Central memory CD8-positive, alpha-beta T cell (primary cell): ENCODE data around the gene ATXN7L1.
A peak's percentile ranks its signal among the peaks of the same experiment; 100 is the strongest.

Experiments
- ATAC-seq: fragments of 150-1000 bp; cut with Tn5 transposase; replicated peaks from 2 replicates; pipeline ENCODE4 v1.10.0; 2022; ENCODE audit warnings: mild to moderate bottlenecking, moderate FRiP score, moderate number of reproducible peaks; ENCODE audit not compliant: poor library complexity, severe bottlenecking; ENCODE audit errors: extremely low read depth
- DNase-seq, 2 donors: peaks; one replicate each; pipeline ENCODE4 v3.0.0; 2021; ENCODE audit warnings: low spot score in 2 of 2
- H3K27ac Mint-ChIP-seq: one replicate; pipeline ENCODE4 v1.8.0; 2022; ENCODE audit warnings: low read depth, mild to moderate bottlenecking, moderate library complexity, mixed read lengths
- H3K27me3 Mint-ChIP-seq: one replicate; pipeline ENCODE4 v1.8.0; 2022; ENCODE audit warnings: mixed read lengths
- H3K36me3 Mint-ChIP-seq: one replicate; pipeline ENCODE4 v1.8.0; 2022; ENCODE audit warnings: mild to moderate bottlenecking, moderate library complexity, mixed read lengths; ENCODE audit not compliant: insufficient read depth
- H3K4me1 Mint-ChIP-seq: one replicate; pipeline ENCODE4 v1.8.0; 2022; ENCODE audit warnings: mixed read lengths
- H3K4me3 Mint-ChIP-seq: one replicate; pipeline ENCODE4 v1.8.0; 2022; ENCODE audit warnings: mild to moderate bottlenecking, moderate library complexity, mixed read lengths
- H3K9me3 Mint-ChIP-seq: one replicate; pipeline ENCODE4 v1.8.0; 2022; ENCODE audit warnings: mixed read lengths

The ATXN7L1 gene

DNA sequence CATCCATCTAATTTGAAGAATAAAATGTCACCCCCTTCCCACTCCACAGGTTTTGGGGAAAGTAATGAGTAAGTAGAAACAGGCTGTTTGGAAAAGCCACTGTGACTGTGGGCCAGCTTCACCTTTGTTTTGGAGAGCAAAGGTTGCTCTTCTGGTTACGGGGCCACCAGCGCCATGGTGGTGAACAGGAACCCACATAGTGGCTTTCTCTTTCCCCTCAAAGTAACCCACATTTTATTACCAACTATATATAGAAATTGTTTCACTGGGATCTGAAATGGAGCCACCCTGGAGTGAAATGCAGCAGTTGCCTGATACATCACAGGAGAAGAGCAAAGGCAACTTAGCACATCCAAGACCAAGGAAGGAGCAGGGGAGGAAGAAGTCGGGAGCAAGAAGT, 182.8 kb downstream of the ATXN7L1 start:
- Mint-ChIP-seq H3K4me1 (peaks cover 45% of the 10 kb centered on the region), H3K9me3 (no peaks in the 10 kb centered on the region), H3K4me3 (peak overlapping the region; percentile 94), H3K36me3 (peaks cover 17% of the 10 kb centered on the region), H3K27me3 (no peaks in the 10 kb centered on the region), H3K27ac (peak overlapping the region; percentile 13)
- ATAC-seq (no peak), DNase-seq (no peak)

DNA sequence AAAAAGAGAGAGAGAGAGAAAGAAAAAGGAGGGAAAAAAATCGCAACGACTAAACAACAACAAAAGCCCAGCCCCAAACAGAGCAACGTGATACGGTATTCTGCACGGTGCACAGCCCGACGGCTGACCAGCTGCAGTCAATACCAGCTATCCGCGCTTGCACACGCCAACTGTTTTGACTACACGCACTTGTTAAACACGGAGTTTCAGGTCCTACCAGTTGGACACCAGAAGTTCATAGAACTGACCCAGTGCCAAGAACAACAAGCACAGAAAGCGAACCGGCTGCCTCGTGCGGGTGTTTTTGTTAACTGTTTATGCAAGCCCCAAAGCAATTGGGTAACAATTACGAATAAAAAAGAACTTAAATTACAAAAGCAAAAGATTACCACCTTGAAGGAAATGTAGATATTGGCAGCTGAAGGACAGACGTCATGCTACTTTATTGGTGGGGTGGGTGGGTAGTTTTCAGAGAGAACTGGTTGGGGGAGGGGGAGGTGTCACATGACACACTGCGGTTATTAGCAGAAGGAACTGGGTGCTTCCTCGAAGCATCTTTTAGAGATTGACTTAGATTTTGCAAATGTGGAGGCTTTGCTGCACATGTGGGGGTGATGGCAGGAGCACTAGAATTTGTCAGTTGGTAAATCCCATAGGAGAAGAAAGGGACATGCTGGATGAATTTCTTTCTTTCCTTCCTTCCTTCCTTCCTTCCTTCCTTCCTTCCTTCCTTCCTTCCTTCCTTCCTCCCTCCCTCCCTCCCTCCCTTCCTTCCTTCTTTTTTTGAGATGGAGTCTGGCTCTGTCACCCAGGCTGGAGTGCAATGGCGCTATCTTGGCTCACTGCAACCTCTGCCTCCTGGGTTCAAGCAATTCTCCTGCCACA, 184.5 kb downstream of the ATXN7L1 start:
- peaks cover 51% of the 10 kb centered on the region for H3K4me1 Mint-ChIP-seq
- peaks cover 19% of the 10 kb centered on the region for H3K36me3 Mint-ChIP-seq
- peak overlapping the region; percentile 100 for H3K27ac Mint-ChIP-seq
- ATAC-seq, result peak; percentile 82
- H3K9me3 Mint-ChIP-seq, result no peaks in the 10 kb centered on the region
- DNase-seq, result peak; percentile 54 to 79
- H3K27me3 Mint-ChIP-seq, result no peaks in the 10 kb centered on the region
- H3K4me3 Mint-ChIP-seq, result peak overlapping the region; percentile 94

DNA sequence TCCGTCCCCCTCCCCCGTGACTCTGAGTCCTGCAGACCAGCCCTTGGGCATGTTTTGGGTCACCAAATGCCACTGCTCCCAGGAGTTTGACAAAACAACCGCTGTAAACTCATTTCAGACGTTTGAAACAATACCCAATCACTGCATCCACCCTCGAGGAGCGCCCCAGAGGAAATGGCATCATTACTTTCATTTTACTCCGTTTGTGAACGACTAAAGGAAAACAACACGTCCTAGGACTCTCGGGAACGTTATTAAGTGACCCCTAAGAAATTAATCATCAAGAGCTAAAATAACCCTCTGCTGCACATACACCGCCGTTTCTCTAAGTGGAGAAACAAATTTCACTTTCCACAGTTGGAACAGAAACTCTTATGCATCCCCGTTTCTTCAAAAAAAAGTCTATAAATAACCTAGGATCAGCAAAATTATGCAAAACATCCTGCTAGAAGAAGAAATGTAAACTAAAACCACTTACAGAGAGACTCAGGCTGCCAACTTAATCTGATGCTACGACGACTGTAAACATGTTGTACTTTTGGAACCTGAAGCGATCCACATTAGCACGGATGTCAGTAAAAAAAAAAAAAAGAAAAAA, 185.2 kb downstream of the ATXN7L1 start:
- peaks cover 19% of the 10 kb centered on the region for H3K36me3 Mint-ChIP-seq
- ATAC-seq, result peak; percentile 62

DNA sequence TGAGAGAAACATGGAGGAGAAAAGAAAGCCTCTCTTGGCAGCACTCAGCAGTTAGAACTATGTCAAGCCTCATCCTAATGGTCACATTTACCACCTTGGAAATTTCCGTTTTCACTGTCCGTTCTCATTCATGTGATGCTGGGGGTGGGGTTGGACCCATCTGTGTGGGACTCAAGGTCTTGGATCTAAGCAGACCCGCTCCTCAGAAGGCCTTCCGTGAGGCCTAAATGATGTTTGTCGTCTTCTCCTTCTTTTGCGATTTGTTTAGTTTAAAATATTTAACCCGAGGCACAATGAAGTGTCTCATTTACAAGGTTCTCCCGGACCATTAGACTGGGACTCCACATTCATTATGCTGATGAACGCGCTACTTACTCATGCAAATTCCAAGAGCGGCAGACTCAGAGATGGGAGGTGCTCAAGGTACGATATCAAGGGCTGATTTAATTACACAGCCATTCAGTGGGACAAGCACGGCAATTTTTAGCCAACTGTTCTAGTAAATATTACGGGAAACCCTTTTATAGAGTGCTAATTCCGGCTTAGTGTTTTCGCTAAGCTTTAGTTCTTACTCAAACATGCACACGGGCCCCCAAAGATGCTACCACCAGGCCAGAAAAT, 186.0 kb downstream of the ATXN7L1 start:
- DNase-seq, result no peak
- peak overlapping the region; percentile 94 for H3K4me3 Mint-ChIP-seq
- peaks cover 19% of the 10 kb centered on the region for H3K36me3 Mint-ChIP-seq
- peaks cover 45% of the 10 kb centered on the region for H3K4me1 Mint-ChIP-seq
- H3K9me3 Mint-ChIP-seq, result no peaks in the 10 kb centered on the region
- no peak for ATAC-seq
- no peaks in the 10 kb centered on the region for H3K27me3 Mint-ChIP-seq
- peak overlapping the region; percentile 100 for H3K27ac Mint-ChIP-seq

More for the DNA sequence above, 185.2 kb downstream of the ATXN7L1 start:
- peak overlapping the region; percentile 94 for H3K4me3 Mint-ChIP-seq
- H3K27me3 Mint-ChIP-seq, result no peaks in the 10 kb centered on the region
- peaks cover 49% of the 10 kb centered on the region for H3K4me1 Mint-ChIP-seq
- DNase-seq, result peak; percentile 21 to 45
- H3K27ac Mint-ChIP-seq, result peak overlapping the region; percentile 100
- no peaks in the 10 kb centered on the region for H3K9me3 Mint-ChIP-seq

DNA sequence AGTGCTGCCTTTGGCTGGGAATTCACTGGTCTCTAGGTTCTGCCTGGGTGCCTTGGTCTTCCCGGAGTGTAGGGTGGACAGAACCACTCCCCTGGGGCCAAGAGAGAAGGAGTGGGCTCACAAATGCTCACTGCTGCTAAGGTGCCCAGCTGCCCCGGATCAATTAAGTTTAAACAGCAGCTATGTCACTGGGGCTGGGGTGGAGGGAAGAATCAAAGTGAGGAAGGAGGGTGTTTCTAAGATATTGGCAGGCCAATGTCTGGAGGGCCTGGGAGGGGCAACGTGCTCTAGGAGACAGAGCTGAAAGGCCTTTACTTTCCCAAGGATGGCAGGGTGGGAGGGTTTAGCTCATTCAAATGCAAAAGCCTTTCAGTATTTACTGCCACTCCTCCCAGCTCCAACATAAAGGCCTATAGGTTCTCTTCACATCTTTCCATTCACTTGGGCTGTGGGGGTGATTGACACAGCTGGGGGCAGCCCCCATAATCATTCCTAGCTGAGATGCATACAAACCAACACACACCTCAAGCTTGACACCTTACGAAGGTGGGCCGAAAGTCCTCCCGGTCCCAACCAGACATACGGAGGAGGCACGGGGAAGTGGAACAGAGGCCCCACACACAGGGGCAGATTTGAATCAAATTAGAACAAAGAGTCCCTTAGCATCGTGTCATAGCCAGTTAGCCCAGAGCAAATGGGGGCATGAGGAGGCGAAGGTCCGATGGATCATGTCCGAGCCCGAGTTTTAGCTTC, 187.2 kb downstream of the ATXN7L1 start:
- ATAC-seq (no peak), DNase-seq (no peak)
- Mint-ChIP-seq H3K36me3 (peaks cover 19% of the 10 kb centered on the region), H3K27ac (peak overlapping the region; percentile 68), H3K4me1 (peaks cover 49% of the 10 kb centered on the region), H3K4me3 (no peak overlapping the region), H3K9me3 (no peaks in the 10 kb centered on the region), H3K27me3 (no peaks in the 10 kb centered on the region)

DNA sequence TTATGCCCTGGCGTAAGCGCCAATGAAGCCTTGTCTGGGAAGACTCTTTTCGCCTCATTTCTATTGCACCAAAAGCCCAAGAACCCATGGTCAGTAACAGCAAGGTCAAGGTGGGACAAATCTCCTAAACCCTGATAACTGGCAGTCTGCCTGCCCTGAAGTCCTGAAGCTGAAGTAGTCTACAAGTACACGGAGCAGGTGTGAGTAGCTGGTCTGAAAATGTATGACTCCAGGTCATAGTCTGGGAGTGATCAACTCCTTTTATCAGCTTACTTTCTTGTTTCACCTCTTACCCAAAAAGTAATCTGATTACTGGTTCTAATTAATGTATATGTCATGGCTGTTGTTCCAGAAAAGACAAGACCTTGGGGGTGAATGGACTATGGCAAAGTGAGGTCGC, 187.8 kb downstream of the ATXN7L1 start:
- ATAC-seq, result no peak
- Mint-ChIP-seq H3K4me1 (peaks cover 52% of the 10 kb centered on the region), H3K9me3 (no peaks in the 10 kb centered on the region), H3K27me3 (no peaks in the 10 kb centered on the region), H3K4me3 (no peak overlapping the region), H3K36me3 (peaks cover 19% of the 10 kb centered on the region), H3K27ac (no peak overlapping the region)
- DNase-seq, result no peak

DNA sequence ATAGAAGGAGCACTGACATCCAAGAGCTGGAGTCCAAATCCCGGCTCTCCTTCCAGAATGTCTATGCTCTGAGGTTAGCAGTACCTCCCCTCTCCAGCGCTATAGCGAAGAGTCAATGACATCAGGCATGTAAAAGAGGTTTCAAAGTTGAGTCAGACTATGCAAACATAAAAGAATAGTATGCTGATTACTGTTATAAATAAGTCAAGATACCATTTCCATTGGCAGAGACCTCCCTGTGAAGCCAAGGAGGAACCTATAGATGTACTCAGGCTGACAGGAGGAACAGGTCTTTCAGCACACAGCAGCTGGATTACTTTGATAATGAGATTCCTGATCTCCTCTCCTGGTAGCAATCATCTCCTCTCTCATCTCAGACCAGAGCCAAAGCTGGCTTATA, 191.2 kb downstream of the ATXN7L1 start:
- DNase-seq (no peak), ATAC-seq (no peak)
- H3K27ac Mint-ChIP-seq, result no peak overlapping the region
- H3K27me3 Mint-ChIP-seq, result no peaks in the 10 kb centered on the region
- H3K9me3 Mint-ChIP-seq, result no peaks in the 10 kb centered on the region
- H3K4me3 Mint-ChIP-seq, result no peak overlapping the region
- H3K4me1 Mint-ChIP-seq, result peaks cover 49% of the 10 kb centered on the region
- peaks cover 6% of the 10 kb centered on the region for H3K36me3 Mint-ChIP-seq

DNA sequence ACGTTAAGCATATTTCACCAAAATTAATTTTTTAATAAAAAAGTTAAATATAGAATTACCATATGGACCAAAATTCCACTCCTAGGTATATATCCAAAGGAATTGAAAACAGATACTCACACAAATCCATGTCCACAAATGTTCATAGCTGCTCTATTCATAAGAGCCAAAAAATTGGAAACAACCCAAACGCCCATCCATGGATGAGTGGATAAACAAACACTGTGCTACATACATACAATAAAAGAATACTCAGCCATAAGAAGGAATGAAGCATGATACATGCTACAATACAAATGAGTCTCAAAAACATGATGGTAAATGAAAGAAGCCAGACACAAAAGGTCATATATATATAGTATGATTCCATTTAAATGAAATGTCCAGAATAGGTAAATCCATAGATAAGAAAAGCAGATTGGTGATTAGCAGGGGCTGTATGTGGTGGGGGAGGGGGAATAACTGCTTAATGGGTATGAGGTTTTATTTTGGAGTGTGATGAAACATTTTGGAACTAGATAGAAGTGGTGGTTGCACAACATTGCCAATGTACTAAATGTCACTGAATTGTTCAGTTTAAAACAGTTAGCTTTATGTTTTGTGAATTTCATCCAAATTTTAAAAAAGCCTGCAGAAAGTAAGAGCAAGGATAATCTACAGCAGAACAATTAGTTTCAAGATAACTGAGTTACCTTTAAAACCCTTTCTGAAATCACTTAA, 193.9 kb downstream of the ATXN7L1 start:
- Mint-ChIP-seq H3K4me3 (no peak overlapping the region), H3K4me1 (peaks cover 66% of the 10 kb centered on the region), H3K27me3 (no peaks in the 10 kb centered on the region), H3K36me3 (peaks cover 11% of the 10 kb centered on the region), H3K27ac (no peak overlapping the region), H3K9me3 (no peaks in the 10 kb centered on the region)
- DNase-seq (no peak), ATAC-seq (no peak)

DNA sequence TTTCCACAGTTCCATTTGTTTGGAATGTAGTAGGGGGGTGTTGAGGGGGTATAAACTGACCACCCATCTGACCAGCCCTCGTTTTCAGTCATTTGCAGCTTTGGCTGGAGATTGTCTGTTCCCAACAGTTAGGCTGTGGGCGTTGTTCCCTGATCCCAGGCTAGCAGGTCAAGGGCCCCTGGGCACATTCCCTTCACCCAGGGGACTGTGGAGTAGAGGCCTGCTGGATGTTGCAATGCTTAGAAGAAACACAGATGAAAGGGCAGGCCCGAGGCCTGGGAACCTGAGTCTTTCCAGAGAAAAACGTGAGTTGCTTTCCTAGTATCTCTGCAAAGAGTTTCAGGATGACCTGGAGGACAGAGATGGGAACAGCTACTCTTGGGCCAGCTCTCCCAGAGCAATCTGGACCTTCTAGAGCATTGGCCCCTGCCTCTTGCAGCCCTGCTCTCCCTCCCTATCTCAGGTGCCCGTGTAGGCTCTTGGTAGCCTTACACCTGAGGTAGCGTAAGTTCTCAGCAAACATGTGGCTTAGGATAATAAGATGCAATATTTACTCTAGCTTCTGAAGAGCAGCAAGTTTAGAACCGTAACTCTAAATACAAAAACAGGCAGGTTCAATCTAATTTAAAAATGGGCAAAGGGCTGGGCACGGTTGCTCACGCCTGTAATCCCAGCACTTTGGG, 195.8 kb downstream of the ATXN7L1 start:
- peaks cover 77% of the 10 kb centered on the region for H3K4me1 Mint-ChIP-seq
- no peak for ATAC-seq
- H3K9me3 Mint-ChIP-seq, result no peaks in the 10 kb centered on the region

DNA sequence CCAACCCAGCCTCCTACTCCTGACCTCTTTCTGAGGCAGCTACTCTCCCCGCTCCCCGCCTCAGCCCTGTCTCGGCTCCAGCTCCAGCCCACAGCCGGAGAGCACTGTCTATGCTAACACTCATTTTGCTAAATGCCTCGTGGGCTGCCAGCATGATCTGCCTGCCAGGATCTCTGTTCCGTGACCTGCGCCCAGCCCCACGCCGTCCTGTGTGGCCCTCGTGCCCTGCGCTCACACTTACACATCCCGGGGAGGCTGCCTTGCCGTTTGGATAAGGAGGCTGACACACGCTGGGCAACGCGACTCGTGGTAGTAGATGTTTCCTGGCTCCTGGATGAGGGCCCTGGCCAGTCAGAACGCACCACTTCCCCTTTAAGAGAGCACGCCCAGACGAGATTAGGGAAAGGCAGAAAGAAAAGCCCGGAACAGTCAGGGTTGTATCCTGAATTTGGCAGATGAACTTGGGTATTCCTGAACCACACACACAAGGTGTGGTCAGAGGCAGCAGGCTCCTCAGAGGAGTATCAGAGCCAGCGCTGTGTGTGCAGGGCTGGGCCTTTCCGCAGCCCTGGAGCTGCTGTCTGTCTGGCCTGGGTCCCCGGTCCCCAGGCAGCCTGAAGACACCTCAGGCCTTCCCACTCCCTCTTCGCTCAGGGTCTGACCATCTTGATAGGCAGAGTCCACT, 197.4 kb downstream of the ATXN7L1 start:
- no peaks in the 10 kb centered on the region for H3K27me3 Mint-ChIP-seq
- DNase-seq, result no peak
- no peak for ATAC-seq

More for the DNA sequence above, 195.8 kb downstream of the ATXN7L1 start:
- Mint-ChIP-seq H3K27me3 (no peaks in the 10 kb centered on the region), H3K4me3 (no peak overlapping the region), H3K36me3 (peaks cover 15% of the 10 kb centered on the region), H3K27ac (no peak overlapping the region)
- DNase-seq, result no peak

More for the DNA sequence above, 197.4 kb downstream of the ATXN7L1 start:
- Mint-ChIP-seq H3K27ac (peak overlapping the region; percentile 92), H3K36me3 (peaks cover 20% of the 10 kb centered on the region), H3K9me3 (no peaks in the 10 kb centered on the region), H3K4me3 (peak overlapping the region; percentile 65), H3K4me1 (peaks cover 83% of the 10 kb centered on the region)
